HUES64 (cell line): ENCODE data around the gene DFFB.

Experiments
- H3K27ac ChIP-seq: 2 replicates; pipeline ENCODE4 v1.7.0; 2013; ENCODE audit warnings: low read depth, low read length, inconsistent platforms
- H3K27me3 ChIP-seq: 2 replicates; pipeline ENCODE4 v1.6.1; 2013; ENCODE audit warnings: mild to moderate bottlenecking, low read length; ENCODE audit not compliant: insufficient read depth
- H3K36me3 ChIP-seq: 2 replicates; pipeline ENCODE4 v1.6.1; 2013; ENCODE audit warnings: mild to moderate bottlenecking, low read length; ENCODE audit not compliant: insufficient read depth
- H3K4me1 ChIP-seq: 2 replicates; pipeline ENCODE4 v1.6.1; 2013; ENCODE audit warnings: mild to moderate bottlenecking, low read length, moderate library complexity; ENCODE audit not compliant: insufficient read depth
- H3K4me3 ChIP-seq: 2 replicates; pipeline ENCODE4 v1.5.1; 2013; ENCODE audit warnings: mild to moderate bottlenecking, low read length, moderate library complexity
- H3K9ac ChIP-seq: 2 replicates; pipeline ENCODE4 v1.6.1; 2013; ENCODE audit warnings: mild to moderate bottlenecking, low read depth, low read length
- H3K9me3 ChIP-seq: 2 replicates; pipeline ENCODE4 v1.6.1; 2013; ENCODE audit warnings: low read depth, low read length; ENCODE audit not compliant: insufficient read depth
- WGBS: fragments of 150-250, 120-280 bp; methylation state at CpG from one replicate; pipeline ENCODE4 v1.1.7; 2013; ENCODE audit warnings: missing lambda C conversion rate; 5-methylcytosine and 5-hydroxymethylcytosine counted together

The DFFB gene

DNA sequence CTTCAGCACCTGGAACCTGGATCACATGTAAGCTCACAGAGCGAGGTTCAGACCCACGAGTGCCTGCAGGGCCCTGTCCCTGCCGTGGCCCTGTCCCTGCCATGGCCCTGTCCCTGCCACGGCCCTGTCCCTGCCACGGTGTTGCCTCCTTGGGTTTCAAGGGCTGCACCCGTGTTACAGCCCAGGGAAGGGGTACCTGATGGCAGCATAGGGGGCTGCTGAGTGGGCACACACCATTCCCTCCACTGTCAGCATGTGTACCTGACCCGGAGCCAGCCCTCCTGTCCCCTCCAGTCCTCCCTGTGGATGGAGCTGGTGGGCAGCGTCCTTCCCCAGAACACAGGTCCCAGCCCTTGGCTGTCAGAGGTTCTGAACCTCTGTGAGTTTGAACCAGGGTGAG lies 15.3 kb downstream of the DFFB start:
- H3K4me1 ChIP-seq, result no peaks in the 10 kb centered on the region
- 93% methylated on average over 8 of the region's 8 CpGs for WGBS
- H3K36me3 ChIP-seq, result peaks cover 12% of the 10 kb centered on the region
- no peaks in the 10 kb centered on the region for H3K27me3 ChIP-seq
- no peak overlapping the region for H3K4me3 ChIP-seq
- no peak overlapping the region for H3K9ac ChIP-seq
- H3K9me3 ChIP-seq, result no peaks in the 10 kb centered on the region
- H3K27ac ChIP-seq, result no peak overlapping the region

DNA sequence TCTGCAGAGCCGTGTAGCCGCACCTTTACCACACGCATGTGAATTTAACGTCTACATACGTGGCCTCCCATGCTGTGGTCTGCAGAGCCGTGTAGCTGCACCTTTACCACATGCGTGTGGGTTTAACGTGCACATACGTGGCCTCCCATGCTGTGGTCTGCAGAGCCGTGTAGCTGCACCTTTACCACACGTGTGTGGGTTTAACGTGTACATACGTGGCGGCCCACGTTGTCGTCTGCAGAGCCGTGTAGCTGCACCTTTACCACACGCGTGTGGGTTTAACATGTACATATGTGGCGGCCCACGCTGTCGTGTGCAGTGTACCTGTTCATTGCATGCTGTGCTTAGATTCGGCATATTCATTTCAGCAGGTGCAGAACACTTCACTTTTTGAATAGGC lies 17.5 kb downstream of the DFFB start:
- no peaks in the 10 kb centered on the region for H3K4me1 ChIP-seq
- WGBS, result 91% methylated on average over 23 of the region's 23 CpGs
- H3K27ac ChIP-seq, result no peak overlapping the region
- peaks cover 12% of the 10 kb centered on the region for H3K36me3 ChIP-seq
- H3K27me3 ChIP-seq, result no peaks in the 10 kb centered on the region
- no peak overlapping the region for H3K9ac ChIP-seq
- H3K4me3 ChIP-seq, result no peak overlapping the region
- H3K9me3 ChIP-seq, result peaks cover 9% of the 10 kb centered on the region

DNA sequence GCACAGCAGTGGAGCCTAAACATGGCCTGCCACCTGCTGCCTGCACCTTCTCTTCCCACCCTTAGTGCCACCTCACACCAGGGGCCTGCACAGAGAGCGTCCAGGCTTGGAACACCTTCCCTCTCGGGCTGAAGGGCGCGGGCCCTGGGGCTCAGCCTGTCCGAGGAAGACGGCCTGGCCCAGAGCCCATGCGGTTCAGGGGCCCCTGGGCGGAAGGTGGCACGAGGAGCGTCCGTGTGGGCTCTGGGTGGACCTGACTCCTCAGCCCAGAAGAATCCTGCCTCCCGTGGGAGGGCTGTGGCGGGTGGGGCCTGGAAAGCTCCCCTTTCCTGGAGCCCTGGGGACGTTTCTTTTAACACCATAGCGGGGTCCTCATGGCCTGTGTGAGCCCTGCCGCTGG lies 19.4 kb downstream of the DFFB start:
- no peak overlapping the region for H3K27ac ChIP-seq
- peaks cover 9% of the 10 kb centered on the region for H3K9me3 ChIP-seq
- no peaks in the 10 kb centered on the region for H3K4me1 ChIP-seq
- H3K36me3 ChIP-seq, result peaks cover 12% of the 10 kb centered on the region
- no peak overlapping the region for H3K9ac ChIP-seq
- H3K27me3 ChIP-seq, result no peaks in the 10 kb centered on the region
- no peak overlapping the region for H3K4me3 ChIP-seq
- 95% methylated on average over 16 of the region's 16 CpGs for WGBS

DNA sequence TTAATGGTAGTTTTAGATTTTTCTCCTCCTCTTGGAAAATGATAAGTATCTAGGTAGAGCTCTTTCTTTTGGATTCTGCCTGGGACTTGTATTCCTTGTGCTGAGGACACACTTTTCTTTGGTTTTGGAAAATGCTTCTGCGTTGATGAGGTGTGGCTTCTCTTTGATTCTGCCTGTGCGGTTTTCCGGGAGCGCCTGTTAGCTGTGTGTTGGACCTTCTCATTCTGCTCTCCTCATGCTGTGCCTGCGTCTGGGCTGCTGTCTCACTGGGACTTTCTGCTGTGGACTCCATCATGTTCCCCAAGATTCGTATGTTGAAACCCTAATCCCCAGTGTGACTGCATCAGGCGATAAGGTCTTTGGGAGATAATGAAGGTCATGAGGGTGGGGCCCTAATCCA lies 21.8 kb downstream of the DFFB start:
- Histone ChIP-seq H3K36me3 (peaks cover 7% of the 10 kb centered on the region), H3K27ac (no peak overlapping the region), H3K9ac (no peak overlapping the region), H3K9me3 (peaks cover 9% of the 10 kb centered on the region), H3K4me1 (no peaks in the 10 kb centered on the region), H3K27me3 (no peaks in the 10 kb centered on the region), H3K4me3 (no peak overlapping the region)
- WGBS, result 94% methylated on average over 7 of the region's 7 CpGs

DNA sequence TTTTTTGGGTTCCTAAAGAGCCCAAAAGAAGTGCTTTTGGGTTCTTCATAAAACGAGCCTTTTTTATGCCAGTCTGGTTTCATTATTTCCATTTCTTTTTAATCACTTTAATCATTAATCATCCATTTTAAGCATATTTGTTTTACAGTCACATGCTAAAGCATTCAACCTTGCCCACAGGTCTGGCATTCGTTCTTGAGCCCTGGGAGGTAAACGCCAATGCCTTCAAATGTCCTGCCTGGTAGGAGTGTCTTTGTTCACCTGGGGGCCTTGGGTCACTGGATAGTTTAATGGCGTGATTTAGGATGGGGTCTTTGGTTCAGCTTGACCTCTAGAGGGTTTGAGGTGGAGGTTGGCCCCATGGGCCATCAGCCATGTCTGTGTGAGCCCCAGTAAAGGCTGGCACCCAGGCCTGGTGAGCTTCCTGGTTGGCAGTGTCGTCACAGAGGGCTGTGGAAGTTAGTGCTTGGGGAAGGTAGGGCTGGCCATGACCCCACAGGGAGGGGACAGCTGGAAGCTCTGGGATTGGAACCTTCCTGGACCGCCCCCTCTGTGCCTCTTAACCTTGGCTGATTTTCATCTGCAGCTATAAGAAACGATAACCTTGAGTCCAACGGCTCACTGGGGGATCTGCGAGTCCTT lies 22.6 kb downstream of the DFFB start:
- peaks cover 9% of the 10 kb centered on the region for H3K9me3 ChIP-seq
- no peak overlapping the region for H3K9ac ChIP-seq
- H3K27me3 ChIP-seq, result no peaks in the 10 kb centered on the region
- no peak overlapping the region for H3K27ac ChIP-seq
- no peaks in the 10 kb centered on the region for H3K4me1 ChIP-seq
- H3K36me3 ChIP-seq, result peaks cover 4% of the 10 kb centered on the region
- no peak overlapping the region for H3K4me3 ChIP-seq
- WGBS, result 85% methylated on average over 9 of the region's 9 CpGs

DNA sequence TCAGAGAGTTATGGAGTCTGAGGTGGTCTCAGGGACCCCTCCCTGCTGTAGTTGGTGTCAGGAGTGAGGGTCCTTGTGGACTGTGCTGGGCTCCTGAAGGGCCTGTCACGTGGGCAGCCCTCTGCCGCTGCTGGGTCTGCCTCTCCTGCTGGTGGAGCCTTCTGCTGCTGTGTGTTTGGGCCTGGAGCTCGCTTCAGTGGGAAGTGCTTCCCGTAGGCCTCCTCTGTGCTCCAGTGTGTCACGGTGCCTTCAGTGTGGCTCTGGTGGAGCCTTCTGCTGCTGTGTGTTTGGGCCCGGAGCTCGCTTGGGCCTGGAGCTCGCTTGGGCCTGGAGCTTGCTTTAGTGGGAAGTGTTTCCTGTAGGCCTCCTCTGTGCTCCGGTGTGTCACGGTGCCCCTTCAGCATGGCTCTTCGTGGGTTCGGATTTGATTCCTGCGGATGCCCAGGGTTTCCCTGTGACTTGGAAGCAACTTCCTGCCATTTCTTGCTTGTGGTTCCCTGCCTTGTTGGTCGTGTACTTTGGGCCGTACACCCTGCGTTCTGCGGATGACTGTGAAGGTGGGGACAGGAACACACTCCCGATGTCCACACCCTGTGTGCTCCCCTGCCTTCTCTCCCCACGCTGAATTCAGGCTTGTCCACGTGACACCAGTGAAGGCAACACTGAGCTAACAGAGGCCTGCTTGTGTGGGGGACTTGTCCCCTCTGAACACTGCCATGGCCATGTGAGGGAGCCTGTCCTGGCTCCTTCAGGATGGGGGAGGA lies 23.3 kb downstream of the DFFB start:
- H3K36me3 ChIP-seq, result peaks cover 7% of the 10 kb centered on the region; the same call in 1 of the 2 replicates
- H3K4me1 ChIP-seq, result no peaks in the 10 kb centered on the region
- 93% methylated on average over 20 of the region's 20 CpGs for WGBS

DNA sequence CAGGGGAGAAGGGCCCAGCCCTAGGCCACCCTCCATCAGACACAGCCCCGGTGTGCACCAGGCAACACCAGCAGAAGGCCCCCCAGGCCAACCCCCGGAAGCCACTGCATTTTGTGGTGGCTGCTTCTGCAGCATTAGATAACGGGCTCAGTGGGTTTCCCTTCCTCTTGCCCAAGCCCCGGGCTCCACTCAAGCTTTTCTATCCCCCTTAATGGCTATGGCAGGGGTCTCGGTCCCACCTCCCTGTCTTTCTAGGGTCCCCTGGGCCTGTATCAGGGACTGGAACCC lies 23.9 kb downstream of the DFFB start:
- Histone ChIP-seq H3K9ac (no peak overlapping the region), H3K36me3 (peaks cover 7% of the 10 kb centered on the region; the same call in 1 of the 2 replicates), H3K4me3 (no peak overlapping the region), H3K27ac (no peak overlapping the region), H3K4me1 (no peaks in the 10 kb centered on the region), H3K9me3 (peaks cover 9% of the 10 kb centered on the region), H3K27me3 (no peaks in the 10 kb centered on the region)
- 91% methylated on average over 5 of the region's 5 CpGs for WGBS

More for the DNA sequence above, 23.3 kb downstream of the DFFB start:
- Histone ChIP-seq H3K27ac (no peak overlapping the region), H3K9me3 (peaks cover 9% of the 10 kb centered on the region), H3K27me3 (no peaks in the 10 kb centered on the region), H3K4me3 (no peak overlapping the region), H3K9ac (no peak overlapping the region)

DNA sequence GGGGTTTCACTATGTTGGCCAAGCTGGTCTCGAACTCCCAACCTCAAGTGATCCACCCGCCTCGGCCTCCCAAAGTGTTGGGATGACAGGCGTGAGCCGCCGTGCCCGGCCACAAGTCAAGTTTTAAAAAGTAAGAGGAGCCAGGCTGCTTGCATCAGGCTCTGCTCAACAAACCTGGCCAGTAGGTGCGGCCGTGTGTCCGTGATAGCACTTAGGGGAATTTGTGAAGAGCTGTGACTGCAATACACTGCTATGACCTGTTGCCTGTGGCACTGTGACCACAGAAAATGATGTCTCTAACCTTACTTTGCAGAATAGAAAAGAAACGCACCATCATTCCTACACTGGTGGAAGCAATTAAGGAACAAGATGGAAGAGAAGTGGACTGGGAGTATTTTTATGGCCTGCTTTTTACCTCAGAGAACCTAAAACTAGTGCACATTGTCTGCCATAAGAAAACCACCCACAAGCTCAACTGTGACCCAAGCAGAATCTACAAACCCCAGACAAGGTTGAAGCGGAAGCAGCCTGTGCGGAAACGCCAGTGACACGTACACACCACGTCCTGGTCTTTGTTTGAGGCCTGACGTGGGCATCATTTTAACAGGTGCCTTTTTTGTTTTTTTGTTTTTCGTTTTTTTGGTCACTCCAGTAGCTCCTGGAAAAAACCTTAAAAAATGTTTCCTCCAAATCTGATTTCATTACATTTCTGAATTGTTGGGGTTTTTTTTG lies 26.1 kb downstream of the DFFB start:
- peaks cover 9% of the 10 kb centered on the region for H3K9me3 ChIP-seq
- no peak overlapping the region for H3K4me3 ChIP-seq
- H3K36me3 ChIP-seq, result peaks cover 23% of the 10 kb centered on the region
- no peak overlapping the region for H3K27ac ChIP-seq
- no peaks in the 10 kb centered on the region for H3K27me3 ChIP-seq
- WGBS, result 96% methylated on average over 18 of the region's 18 CpGs
- no peak overlapping the region for H3K9ac ChIP-seq
- no peaks in the 10 kb centered on the region for H3K4me1 ChIP-seq

DNA sequence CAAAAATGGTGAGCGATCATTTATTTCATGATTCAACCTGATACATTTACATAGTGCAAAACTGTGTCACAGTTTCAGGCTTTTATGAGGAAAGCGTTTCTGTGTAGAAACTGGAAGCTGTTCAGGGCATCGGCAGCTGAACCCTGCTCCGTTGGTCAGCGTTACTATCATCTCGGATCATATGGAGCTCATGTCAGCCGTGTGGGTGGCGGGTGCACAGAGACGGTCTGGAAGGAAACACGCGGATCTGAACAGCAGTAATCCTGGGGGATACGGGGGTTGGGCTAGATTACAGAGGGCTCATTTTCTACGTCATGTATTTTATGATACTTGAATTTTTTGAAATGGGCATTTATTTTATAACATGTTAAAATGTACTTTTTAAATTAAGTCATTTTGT lies 27.7 kb downstream of the DFFB start:
- Histone ChIP-seq H3K4me3 (no peak overlapping the region), H3K27me3 (no peaks in the 10 kb centered on the region), H3K9ac (no peak overlapping the region), H3K9me3 (no peaks in the 10 kb centered on the region), H3K27ac (no peak overlapping the region), H3K36me3 (peaks cover 34% of the 10 kb centered on the region), H3K4me1 (no peaks in the 10 kb centered on the region)
- WGBS, result 96% methylated on average over 13 of the region's 13 CpGs

DNA sequence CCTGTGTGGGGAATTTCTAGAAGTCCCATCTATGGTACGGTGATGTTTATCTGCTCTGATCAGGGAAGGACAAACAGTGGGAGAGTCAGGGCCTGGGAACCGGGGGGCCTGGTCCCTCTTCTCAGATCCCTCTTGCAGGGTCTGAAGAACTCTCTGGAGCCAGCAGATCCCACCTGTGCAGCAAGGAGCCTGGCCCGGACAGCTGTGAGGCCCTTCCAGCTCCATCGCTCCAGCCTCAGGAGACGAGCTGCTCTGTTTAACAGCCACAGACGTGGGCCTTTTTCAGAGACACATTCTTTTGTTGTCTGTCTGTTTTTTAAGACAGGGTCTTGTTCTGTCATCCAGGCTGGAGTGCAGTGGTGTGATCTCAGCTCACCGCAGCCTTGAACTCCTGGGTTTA lies 28.3 kb downstream of the DFFB start:
- WGBS, result 93% methylated on average over 7 of the region's 7 CpGs
- H3K36me3 ChIP-seq, result peaks cover 41% of the 10 kb centered on the region

DNA sequence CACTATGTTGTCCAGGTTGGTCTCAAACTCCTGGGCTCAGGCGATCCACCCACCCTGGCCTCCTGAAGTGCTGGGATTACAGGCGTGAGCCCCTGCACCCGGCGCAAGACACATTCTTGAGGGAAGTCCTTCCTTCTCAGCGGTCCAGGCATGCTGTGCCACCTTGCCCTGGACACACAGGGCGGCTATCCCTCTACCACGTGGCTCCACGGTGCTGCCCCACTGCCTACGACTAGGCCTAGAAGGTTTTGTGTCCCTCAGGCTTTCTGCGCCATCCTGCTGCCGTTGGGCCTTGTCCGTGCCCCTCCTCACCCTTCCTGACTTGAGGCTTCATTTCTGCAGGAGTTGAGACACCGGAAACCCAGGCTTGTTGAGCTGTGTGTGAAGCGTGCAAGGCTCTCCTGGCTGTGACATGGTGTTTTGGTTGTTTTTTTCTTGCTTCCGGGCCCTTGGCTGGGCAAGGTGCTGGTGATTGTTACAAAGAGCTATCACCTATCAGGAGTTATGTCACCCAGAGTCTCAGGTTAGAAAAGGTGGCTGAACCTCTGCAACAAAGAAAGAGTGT lies 28.9 kb downstream of the DFFB start:
- Histone ChIP-seq H3K4me1 (no peaks in the 10 kb centered on the region), H3K27ac (no peak overlapping the region), H3K36me3 (peaks cover 47% of the 10 kb centered on the region), H3K4me3 (no peak overlapping the region), H3K9me3 (no peaks in the 10 kb centered on the region), H3K9ac (no peak overlapping the region; the same call in 1 of the 2 replicates), H3K27me3 (no peaks in the 10 kb centered on the region)
- 94% methylated on average over 15 of the region's 15 CpGs for WGBS

More for the DNA sequence above, 28.3 kb downstream of the DFFB start:
- no peaks in the 10 kb centered on the region for H3K4me1 ChIP-seq
- no peaks in the 10 kb centered on the region for H3K27me3 ChIP-seq
- H3K9ac ChIP-seq, result no peak overlapping the region
- no peak overlapping the region for H3K4me3 ChIP-seq
- H3K27ac ChIP-seq, result no peak overlapping the region
- no peaks in the 10 kb centered on the region for H3K9me3 ChIP-seq
